ENCODE measurements around the gene HCN3.

The HCN3 gene

DNA sequence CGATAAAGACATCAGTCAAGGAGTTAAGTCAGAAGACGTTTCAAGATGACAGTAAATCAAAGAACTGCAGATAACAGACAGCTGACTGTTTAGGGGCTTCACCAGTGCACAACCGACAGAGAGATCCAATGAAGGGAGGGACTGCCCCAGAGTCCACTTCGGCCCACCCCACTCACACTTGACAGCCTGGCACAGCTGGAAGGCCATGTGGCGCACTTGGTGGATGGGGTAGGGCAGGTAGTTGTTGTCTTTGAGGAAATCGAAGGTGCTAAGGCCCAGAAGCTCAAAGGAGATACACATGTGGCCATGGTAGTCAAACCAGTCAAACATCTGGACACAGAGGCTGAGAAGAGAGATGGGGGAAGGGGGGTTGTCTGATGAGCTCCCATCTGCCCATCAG is 10.7 kb upstream of the HCN3 start:
- Histone ChIP-seq H3K4me3 (ENCODE audit: low read depth in 1 of 2, low read length in 2 of 2) (no peak overlapping the region), H3K4me1 (ENCODE audit: control insufficient read depth in 1 of 2, insufficient read depth in 2 of 2, low read length in 2 of 2) (peaks cover 4 to 8% of the 10 kb centered on the region in 2 donors), H3K36me3 (ENCODE audit: control insufficient read depth in 1 of 2, insufficient read depth in 2 of 2, low read length in 2 of 2) (peaks cover 61 to 81% of the 10 kb centered on the region in 2 donors), H3K9me3 (ENCODE audit: control insufficient read depth in 1 of 2, low read length in 2 of 2) (no peaks in the 10 kb centered on the region), H3K9ac (ENCODE audit: low read depth in 1 of 2, low read length in 2 of 2) (no peak overlapping the region), H3K27ac (ENCODE audit: low read depth, low read length) (no peak overlapping the region), H3K27me3 (ENCODE audit: control insufficient read depth in 1 of 2, insufficient read depth in 2 of 2, low read length in 2 of 2) (no peaks in the 10 kb centered on the region)

DNA sequence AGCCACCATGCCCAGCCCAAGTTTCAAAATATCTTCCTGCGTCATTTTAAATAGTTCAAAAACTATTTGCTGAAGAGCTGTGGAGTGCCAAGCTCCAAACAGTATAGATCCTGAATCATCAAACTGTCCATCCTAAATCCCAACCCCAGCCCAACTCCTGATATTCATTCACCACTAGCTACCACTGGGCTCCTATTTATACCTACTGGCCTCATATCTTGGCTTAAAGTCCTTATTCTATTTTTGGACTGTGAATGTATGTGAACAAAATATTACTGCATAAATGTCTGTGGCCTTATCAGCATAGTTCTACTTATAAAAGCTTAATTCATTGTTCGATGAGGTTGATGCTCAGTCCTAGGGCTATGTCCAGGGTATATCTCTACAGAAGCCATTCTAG is 9.9 kb upstream of the HCN3 start:
- peaks cover 61 to 81% of the 10 kb centered on the region in 2 donors for H3K36me3 ChIP-seq (ENCODE audit: control insufficient read depth in 1 of 2, insufficient read depth in 2 of 2, low read length in 2 of 2)
- H3K9ac ChIP-seq (ENCODE audit: low read depth in 1 of 2, low read length in 2 of 2), result no peak overlapping the region
- no peaks in the 10 kb centered on the region for H3K27me3 ChIP-seq (ENCODE audit: control insufficient read depth in 1 of 2, insufficient read depth in 2 of 2, low read length in 2 of 2)
- H3K9me3 ChIP-seq (ENCODE audit: control insufficient read depth in 1 of 2, low read length in 2 of 2), result no peaks in the 10 kb centered on the region
- peaks cover 6 to 12% of the 10 kb centered on the region in 2 donors for H3K4me1 ChIP-seq (ENCODE audit: control insufficient read depth in 1 of 2, insufficient read depth in 2 of 2, low read length in 2 of 2)
- H3K4me3 ChIP-seq (ENCODE audit: low read depth in 1 of 2, low read length in 2 of 2), result no peak overlapping the region
- H3K27ac ChIP-seq (ENCODE audit: low read depth, low read length), result no peak overlapping the region

DNA sequence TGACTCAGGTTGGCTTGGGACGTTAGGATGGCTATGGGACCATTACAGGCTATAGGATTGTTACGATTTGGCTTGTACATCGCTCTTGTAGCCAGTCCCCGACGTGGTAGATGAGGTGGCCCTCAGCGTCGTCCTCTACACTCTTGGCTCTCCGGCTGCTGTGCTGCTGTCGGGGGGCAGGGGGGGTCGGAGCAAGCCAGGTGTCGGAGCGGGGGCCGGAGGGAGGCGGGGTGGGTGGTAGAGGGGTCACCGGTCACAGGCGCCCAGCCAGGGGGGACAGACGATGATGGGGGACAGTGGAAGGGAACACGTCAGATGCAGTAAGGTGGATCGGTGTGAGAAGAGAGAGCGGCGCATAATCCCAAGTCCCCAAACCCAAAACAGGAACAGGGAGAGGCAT is 8.6 kb upstream of the HCN3 start:
- H3K9ac ChIP-seq (ENCODE audit: low read depth in 1 of 2, low read length in 2 of 2), result no peak overlapping the region
- no peak overlapping the region for H3K27ac ChIP-seq (ENCODE audit: low read depth, low read length)
- no peaks in the 10 kb centered on the region for H3K9me3 ChIP-seq (ENCODE audit: control insufficient read depth in 1 of 2, low read length in 2 of 2)
- no peaks in the 10 kb centered on the region for H3K27me3 ChIP-seq (ENCODE audit: control insufficient read depth in 1 of 2, insufficient read depth in 2 of 2, low read length in 2 of 2)
- H3K36me3 ChIP-seq (ENCODE audit: control insufficient read depth in 1 of 2, insufficient read depth in 2 of 2, low read length in 2 of 2), result peaks cover 60 to 74% of the 10 kb centered on the region in 2 donors
- no peak overlapping the region for H3K4me3 ChIP-seq (ENCODE audit: low read depth in 1 of 2, low read length in 2 of 2)
- peaks cover 5 to 13% of the 10 kb centered on the region in 2 donors for H3K4me1 ChIP-seq (ENCODE audit: control insufficient read depth in 1 of 2, insufficient read depth in 2 of 2, low read length in 2 of 2)

GRCh38 chr1:155269381-155269780 is 7.9 kb upstream of the HCN3 start:
- H3K27me3 ChIP-seq (ENCODE audit: control insufficient read depth in 1 of 2, insufficient read depth in 2 of 2, low read length in 2 of 2), result no peaks in the 10 kb centered on the region
- H3K27ac ChIP-seq (ENCODE audit: low read depth, low read length), result no peak overlapping the region
- no peak overlapping the region for H3K4me3 ChIP-seq (ENCODE audit: low read depth in 1 of 2, low read length in 2 of 2)
- H3K9ac ChIP-seq (ENCODE audit: low read depth in 1 of 2, low read length in 2 of 2), result no peak overlapping the region
- peaks cover 5 to 17% of the 10 kb centered on the region in 2 donors for H3K4me1 ChIP-seq (ENCODE audit: control insufficient read depth in 1 of 2, insufficient read depth in 2 of 2, low read length in 2 of 2)
- H3K9me3 ChIP-seq (ENCODE audit: control insufficient read depth in 1 of 2, low read length in 2 of 2), result no peaks in the 10 kb centered on the region
- H3K36me3 ChIP-seq (ENCODE audit: control insufficient read depth in 1 of 2, insufficient read depth in 2 of 2, low read length in 2 of 2), result peaks cover 53 to 67% of the 10 kb centered on the region in 2 donors

DNA sequence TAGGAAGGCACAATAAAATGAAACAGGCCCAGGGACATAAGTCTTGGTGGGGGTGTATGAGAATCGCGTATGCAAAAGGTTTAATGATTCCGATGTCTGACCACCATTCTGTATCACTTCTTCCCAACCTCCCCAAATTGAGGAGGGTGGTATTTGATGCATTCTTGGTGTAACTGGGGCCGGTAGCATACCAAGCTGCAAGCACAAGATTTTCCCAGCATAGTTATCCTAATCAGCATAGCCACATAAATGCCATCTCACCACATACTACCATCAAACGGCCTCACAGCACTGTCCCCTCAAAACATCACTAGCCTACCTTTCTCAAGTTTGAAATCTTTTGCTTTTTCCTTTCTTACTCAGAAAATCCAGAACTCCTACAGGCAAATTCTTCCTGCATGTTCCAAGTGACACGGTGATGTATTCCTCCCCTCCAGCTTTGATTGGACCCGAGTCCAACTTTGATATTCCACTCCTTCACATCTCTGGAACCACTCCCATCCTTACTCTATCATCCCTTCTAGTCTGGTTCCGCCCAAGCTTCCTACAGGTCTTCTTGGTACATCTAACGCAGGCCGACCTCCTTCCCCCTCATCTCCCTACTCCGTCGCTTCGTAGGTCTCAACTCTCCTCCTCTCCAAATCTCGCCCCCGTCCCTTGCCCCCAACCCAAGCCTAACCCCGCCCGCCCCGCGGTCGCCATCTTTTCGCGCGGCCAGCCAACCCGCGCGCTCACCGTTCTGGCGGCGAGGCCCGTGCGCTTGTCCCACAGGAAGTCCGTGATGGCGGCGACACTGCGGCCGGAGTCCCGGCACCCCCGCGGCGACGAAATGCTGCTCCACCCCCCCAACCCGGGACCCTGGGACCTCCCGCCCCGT is 4.6 kb upstream of the HCN3 start:
- peak overlapping the region; percentile 56 to 76 for H3K4me3 ChIP-seq (ENCODE audit: low read depth in 1 of 2, low read length in 2 of 2)
- H3K27me3 ChIP-seq (ENCODE audit: control insufficient read depth in 1 of 2, insufficient read depth in 2 of 2, low read length in 2 of 2), result no peaks in the 10 kb centered on the region
- H3K36me3 ChIP-seq (ENCODE audit: control insufficient read depth in 1 of 2, insufficient read depth in 2 of 2, low read length in 2 of 2), result peaks cover 28 to 35% of the 10 kb centered on the region in 2 donors
- peak overlapping the region; percentile 82 for H3K27ac ChIP-seq (ENCODE audit: low read depth, low read length)
- H3K9ac ChIP-seq (ENCODE audit: low read depth in 1 of 2, low read length in 2 of 2), result peak overlapping the region; percentile 55 to 71
- no peaks in the 10 kb centered on the region for H3K9me3 ChIP-seq (ENCODE audit: control insufficient read depth in 1 of 2, low read length in 2 of 2)
- H3K4me1 ChIP-seq (ENCODE audit: control insufficient read depth in 1 of 2, insufficient read depth in 2 of 2, low read length in 2 of 2), result peaks cover 10 to 19% of the 10 kb centered on the region in 2 donors

DNA sequence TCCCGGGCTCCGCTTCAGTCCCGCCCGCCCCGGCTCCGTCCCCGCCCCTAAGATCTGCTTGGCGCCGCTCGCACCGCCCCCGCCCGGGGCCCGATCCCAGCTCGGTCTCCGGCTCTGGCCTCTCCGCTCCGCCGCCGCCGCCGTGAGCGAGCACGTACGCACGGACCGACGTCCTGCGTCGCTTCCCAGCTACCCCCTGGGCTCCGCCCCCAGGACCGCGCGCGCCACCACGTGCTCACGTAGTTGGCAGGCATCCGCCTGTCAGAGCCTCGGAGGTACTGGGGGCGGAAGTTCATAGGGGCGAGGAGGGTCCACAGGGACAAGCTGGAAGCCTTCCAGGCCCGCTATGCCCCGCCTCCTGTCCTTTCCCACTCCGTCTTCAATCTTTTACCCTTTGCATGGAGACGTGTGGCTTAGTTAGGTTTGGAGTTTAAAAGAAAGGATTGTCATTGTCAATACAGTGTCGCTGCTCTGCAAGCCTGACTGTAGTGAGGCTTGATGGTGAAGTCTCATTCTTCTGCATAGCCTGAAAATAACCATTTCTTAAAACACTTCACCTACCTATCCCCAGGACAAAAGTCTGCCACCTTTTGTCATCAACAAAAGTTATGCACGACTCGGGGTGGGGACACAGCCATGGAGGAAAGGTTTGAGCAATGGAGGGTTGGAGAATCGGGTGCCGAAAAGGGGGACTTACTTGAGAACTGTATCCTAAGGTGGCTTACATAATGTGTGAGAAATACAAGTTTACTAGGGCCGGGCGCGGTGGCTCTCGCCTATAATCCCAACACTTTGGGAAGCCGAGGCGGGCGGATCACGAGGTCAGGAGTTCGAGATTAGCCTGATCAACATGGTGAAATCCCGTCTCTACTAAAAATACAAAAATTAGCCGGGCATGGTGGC is 3.7 kb upstream of the HCN3 start, which contains the start of gene CLK2:
CLK2 (minus strand) TSS at position 162 of the 903 bp plus-strand sequence. CDS start 2,527 bp downstream, outside the sequence.
- H3K4me1 ChIP-seq (ENCODE audit: control insufficient read depth in 1 of 2, insufficient read depth in 2 of 2, low read length in 2 of 2), result peaks cover 10 to 22% of the 10 kb centered on the region in 2 donors
- peaks cover 20 to 27% of the 10 kb centered on the region in 2 donors for H3K36me3 ChIP-seq (ENCODE audit: control insufficient read depth in 1 of 2, insufficient read depth in 2 of 2, low read length in 2 of 2)
- H3K9me3 ChIP-seq (ENCODE audit: control insufficient read depth in 1 of 2, low read length in 2 of 2), result no peaks in the 10 kb centered on the region
- H3K4me3 ChIP-seq (ENCODE audit: low read depth in 1 of 2, low read length in 2 of 2), result peak within 1 kb of the TSS; percentile 56 to 76
- peak within 1 kb of the TSS; percentile 82 for H3K27ac ChIP-seq (ENCODE audit: low read depth, low read length)
- H3K27me3 ChIP-seq (ENCODE audit: control insufficient read depth in 1 of 2, insufficient read depth in 2 of 2, low read length in 2 of 2), result no peaks in the 10 kb centered on the region
- H3K9ac ChIP-seq (ENCODE audit: low read depth in 1 of 2, low read length in 2 of 2), result peak within 1 kb of the TSS; percentile 71

DNA sequence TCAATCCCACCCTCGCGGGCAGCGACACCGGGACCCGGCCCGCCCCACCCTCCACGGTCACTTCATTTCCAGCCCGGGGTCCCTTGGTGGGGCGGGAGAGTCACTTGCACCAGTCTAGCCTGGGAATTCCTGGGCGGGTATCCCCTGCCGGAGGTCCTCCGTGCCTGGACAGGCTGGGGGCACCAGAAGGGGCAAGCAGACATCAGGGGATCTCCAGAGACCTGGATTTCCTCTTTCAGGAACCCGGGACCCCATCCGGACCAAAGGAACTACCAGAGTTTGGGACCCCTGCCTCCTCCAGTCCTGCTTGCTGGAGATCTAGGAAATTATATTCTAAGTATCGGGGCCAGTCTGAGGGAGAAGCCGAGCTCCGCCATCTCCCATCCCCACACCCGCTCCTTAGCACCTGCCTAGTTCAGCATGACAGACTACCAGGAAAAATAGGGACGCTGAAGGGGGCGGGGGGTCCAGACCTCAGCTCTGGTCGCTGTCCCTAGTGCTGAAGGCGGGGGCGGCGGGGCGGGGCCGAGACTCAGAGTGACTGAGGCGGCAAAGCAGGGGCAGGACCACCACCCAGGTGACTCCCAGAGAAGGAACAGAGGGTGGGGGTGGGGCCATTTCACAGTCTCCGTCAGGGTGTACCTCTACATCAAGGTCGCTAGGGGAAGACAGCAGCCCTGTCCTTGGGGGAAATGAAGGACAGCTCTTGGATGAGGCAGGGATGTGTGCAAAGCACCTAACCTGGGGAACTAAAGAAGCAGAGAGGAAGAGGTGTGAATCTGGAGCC is 832 bp downstream of the HCN3 start:
- no peaks in the 10 kb centered on the region for H3K9me3 ChIP-seq (ENCODE audit: control insufficient read depth in 1 of 2, low read length in 2 of 2)
- H3K9ac ChIP-seq (ENCODE audit: low read depth in 1 of 2, low read length in 2 of 2), result peak overlapping the region; percentile 56 to 81
- H3K4me3 ChIP-seq (ENCODE audit: low read depth in 1 of 2, low read length in 2 of 2), result peak overlapping the region; percentile 67 to 82
- H3K27me3 ChIP-seq (ENCODE audit: control insufficient read depth in 1 of 2, insufficient read depth in 2 of 2, low read length in 2 of 2), result no peaks in the 10 kb centered on the region
- peaks cover 5 to 11% of the 10 kb centered on the region in 2 donors for H3K4me1 ChIP-seq (ENCODE audit: control insufficient read depth in 1 of 2, insufficient read depth in 2 of 2, low read length in 2 of 2)
- H3K36me3 ChIP-seq (ENCODE audit: control insufficient read depth in 1 of 2, insufficient read depth in 2 of 2, low read length in 2 of 2), result no peaks in the 10 kb centered on the region
- H3K27ac ChIP-seq (ENCODE audit: low read depth, low read length), result no peak overlapping the region

GRCh38 chr1:155278689-155279160 is 1.5 kb downstream of the HCN3 start:
- H3K9me3 ChIP-seq (ENCODE audit: control insufficient read depth in 1 of 2, low read length in 2 of 2), result no peaks in the 10 kb centered on the region
- H3K36me3 ChIP-seq (ENCODE audit: control insufficient read depth in 1 of 2, insufficient read depth in 2 of 2, low read length in 2 of 2), result peaks cover 0 to 3% of the 10 kb centered on the region in 2 donors
- no peak overlapping the region for H3K9ac ChIP-seq (ENCODE audit: low read depth in 1 of 2, low read length in 2 of 2)
- H3K4me1 ChIP-seq (ENCODE audit: control insufficient read depth in 1 of 2, insufficient read depth in 2 of 2, low read length in 2 of 2), result peaks cover 5 to 8% of the 10 kb centered on the region in 2 donors
- no peak overlapping the region for H3K27ac ChIP-seq (ENCODE audit: low read depth, low read length)
- peak overlapping the region; percentile 67 to 82 for H3K4me3 ChIP-seq (ENCODE audit: low read depth in 1 of 2, low read length in 2 of 2)
- H3K27me3 ChIP-seq (ENCODE audit: control insufficient read depth in 1 of 2, insufficient read depth in 2 of 2, low read length in 2 of 2), result no peaks in the 10 kb centered on the region

- H3K36me3 ChIP-seq (ENCODE audit: control insufficient read depth in 1 of 2, insufficient read depth in 2 of 2, low read length in 2 of 2), result peaks cover 0 to 7% of the 10 kb centered on the region in 2 donors
- H3K4me1 ChIP-seq (ENCODE audit: control insufficient read depth in 1 of 2, insufficient read depth in 2 of 2, low read length in 2 of 2), result peaks cover 5% of the 10 kb centered on the region in 2 donors
- no peak overlapping the region for H3K9ac ChIP-seq (ENCODE audit: low read depth in 1 of 2, low read length in 2 of 2)
- H3K27ac ChIP-seq (ENCODE audit: low read depth, low read length), result no peak overlapping the region
- no peak overlapping the region for H3K4me3 ChIP-seq (ENCODE audit: low read depth in 1 of 2, low read length in 2 of 2)
- H3K27me3 ChIP-seq (ENCODE audit: control insufficient read depth in 1 of 2, insufficient read depth in 2 of 2, low read length in 2 of 2), result no peaks in the 10 kb centered on the region
- no peaks in the 10 kb centered on the region for H3K9me3 ChIP-seq (ENCODE audit: control insufficient read depth in 1 of 2, low read length in 2 of 2)
Measured at GRCh38 chr1:155279268-155279667, 2.0 kb downstream of the HCN3 start.

Data from duodenal mucosa (tissue), 2 donors.